Ovary (tissue), 9 donors: Measurements from ENCODE around the gene ANGPTL7. TPM values are rescaled to one million over a fixed set of nuclear protein-coding genes. Genes with fewer than 3 reads are reported as not detected.

Experiments
- DNase-seq, 5 donors: peaks; one replicate each; pipeline ENCODE4 v3.0.0-alpha.2; 2019 to 2020
- H3K27ac ChIP-seq, 2 donors: fragments of 200-600 bp; one replicate each; pipeline versions ENCODE4 v1.5.1 to v1.8.0; 2019 to 2022
- H3K27me3 ChIP-seq: fragments of 200-600 bp; one replicate; pipeline ENCODE4 v1.8.0; 2022
- H3K36me3 ChIP-seq: fragments of 200-600 bp; sonication (generic); one replicate; pipeline ENCODE4 v1.5.1; 2019
- H3K4me1 ChIP-seq: one replicate; pipeline ENCODE4 v1.8.1; 2013; ENCODE audit warnings: mild to moderate bottlenecking, moderate library complexity; ENCODE audit not compliant: insufficient read depth
- H3K4me3 ChIP-seq: fragments of 200-600 bp; sonication (generic); one replicate; pipeline ENCODE4 v1.5.1; 2017
- H3K9me3 ChIP-seq, 2 donors: fragments of 200-600 bp in 1 of 2; sonication (generic) in 1 of 2; one replicate each; pipeline versions ENCODE4 v1.5.1 to v1.8.1; 2013 to 2019; ENCODE audit warnings: mild to moderate bottlenecking in 1 of 2, moderate library complexity in 1 of 2
- CTCF ChIP-seq, 3 donors: fragments of 450-650 bp in 2 of 3; fragments of 200-600 bp in 1 of 3; IDR thresholded peaks; one replicate each; pipeline versions ENCODE4 v1.5.1 to v1.8.0; 2016 to 2022; ENCODE audit warnings: antibody characterized with exemption in 3 of 3, mild to moderate bottlenecking in 1 of 3
- EP300 ChIP-seq: sonication (generic); formaldehyde crosslinking; IDR thresholded peaks from one replicate; pipeline ENCODE4 v1.6.1; 2017; ENCODE audit warnings: antibody characterized with exemption
- POLR2A ChIP-seq: fragments of 450-650 bp; IDR thresholded peaks from one replicate; pipeline ENCODE4 v1.6.1; 2017; ENCODE audit warnings: antibody characterized with exemption, mild to moderate bottlenecking, moderate library complexity
- WGBS, 3 donors: extraction: QIAGEN DNeasy Blood & Tissue Kit in 1 of 3; methylation state at CpG; one replicate each; pipeline versions ENCODE4 v1.1.5 to v1.1.7; 2013 to 2017; 5-methylcytosine and 5-hydroxymethylcytosine counted together
- intact Hi-C, 4 donors: fragments of 100-400 bp; cut with DNase I; formaldehyde crosslinking; loops; one replicate each; pipeline versions ENCODE4 v1.11.0 to v1.15.1; 2022 to 2023
- polyA plus RNA-seq, 2 donors: library from polyadenylated mRNA; stranded (reverse); fragments of 200-250 nt in 1 of 2; fragments of 350-450 nt in 1 of 2; fragmentation: Illumina TruSeq in 1 of 2; extraction: RNeasy Lipid Tissue Mini Kit (QIAGEN cat#74804) in 1 of 2; gene quantifications; one replicate each; pipeline ENCODE4 v1.2.3, GENCODE V29; 2013 to 2014
- total RNA-seq, 7 donors: library from RNA; depleted of rRNA in 2 of 7; stranded (reverse); fragments of >200 nt in 2 of 7; fragmentation: NEBNext Ultra II Directional in 3 of 7; extraction: Animal tissue kit (Norgen Biotek cat#: 25700) in 3 of 7; gene quantifications; one replicate each; pipeline versions ENCODE4 v1.1.0 to v1.2.4, GENCODE V29; 2016 to 2023
- donor health status: DM: no; HTN: no; CAD: no; lungs with moderate emphysema.
- donor health status: DM: no; HTN: no; CAD: no.
- donor health status: Bipolar disorder and iron deficiency.
- donor health status: DM: yes; HTN: yes; CAD: no.
- donor health status: DM: no; HTN: no; CAD: no.
- donor health status: DM: yes; HTN: yes; CAD: no.

The ANGPTL7 gene
- total and polyA plus RNA-seq, 9 donors: 0.08 to 4.8 (median 1.4) TPM; not detected in 2

- WGBS, 3 donors: 91 to 96% (median 93%) methylated on average over 4 of the region's 4 CpGs
- Histone ChIP-seq H3K9me3 (no peaks in the 10 kb centered on the region), H3K4me1 (peaks cover 3% of the 10 kb centered on the region), H3K4me3 (no peak overlapping the region), H3K36me3 (no peaks in the 10 kb centered on the region), H3K27ac (no peak overlapping the region), H3K27me3 (no peaks in the 10 kb centered on the region)
- no peak for DNase-seq
- TF ChIP-seq EP300 (no peak), POLR2A (no peak)
- intact Hi-C loops: no loop called here
Observed at GRCh38 chr1:11211461-11211860, 22.3 kb downstream of the ANGPTL7 start.

GRCh38 chr1:11211925-11212587 is 22.9 kb downstream of the ANGPTL7 start:
- Histone ChIP-seq H3K4me3 (no peak overlapping the region), H3K4me1 (peaks cover 3% of the 10 kb centered on the region), H3K27me3 (no peaks in the 10 kb centered on the region), H3K9me3 (no peaks in the 10 kb centered on the region), H3K36me3 (no peaks in the 10 kb centered on the region), H3K27ac (no peak overlapping the region)
- TF ChIP-seq POLR2A: no peak
- no peak for TF ChIP-seq EP300
- TF ChIP-seq CTCF (IDR thresholded peaks at IDR 0.05): no peak
- intact Hi-C loops: no loop called here
- DNase-seq: no peak
- WGBS, 3 donors: 95 to 97% (median 97%) methylated on average over 12 of the region's 12 CpGs

- peak in 1 of 3 donors; percentile 6 for TF ChIP-seq CTCF (IDR thresholded peaks at IDR 0.05)
- TF ChIP-seq POLR2A: no peak
- Histone ChIP-seq H3K9me3 (no peaks in the 10 kb centered on the region), H3K4me3 (no peak overlapping the region), H3K4me1 (no peaks in the 10 kb centered on the region), H3K27me3 (no peaks in the 10 kb centered on the region), H3K27ac (no peak overlapping the region), H3K36me3 (no peaks in the 10 kb centered on the region)
- intact Hi-C loops: no loop called here
- 61 to 84% (median 71%) methylated on average over 3 of the region's 3 CpGs for WGBS, 3 donors
- DNase-seq: no peak
Observed at GRCh38 chr1:11214698-11215380, 25.7 kb downstream of the ANGPTL7 start.

GRCh38 chr1:11215381-11216005 is 26.3 kb downstream of the ANGPTL7 start:
- intact Hi-C loops: no loop called here
- Histone ChIP-seq H3K4me3 (no peak overlapping the region), H3K9me3 (no peaks in the 10 kb centered on the region), H3K27me3 (no peaks in the 10 kb centered on the region), H3K36me3 (no peaks in the 10 kb centered on the region), H3K27ac (no peak overlapping the region), H3K4me1 (no peaks in the 10 kb centered on the region)
- TF ChIP-seq CTCF (IDR thresholded peaks at IDR 0.05) (no peak), EP300 (no peak), POLR2A (no peak)
- no peak for DNase-seq
- 89 to 96% (median 93%) methylated on average over 2 of the region's 2 CpGs for WGBS, 3 donors

GRCh38 chr1:11216074-11216473 is 26.9 kb downstream of the ANGPTL7 start:
- no peak for TF ChIP-seq POLR2A
- no peak for TF ChIP-seq EP300
- no peak for TF ChIP-seq CTCF (IDR thresholded peaks at IDR 0.05)
- Histone ChIP-seq H3K4me1 (no peaks in the 10 kb centered on the region), H3K27ac (no peak overlapping the region), H3K36me3 (no peaks in the 10 kb centered on the region), H3K27me3 (no peaks in the 10 kb centered on the region), H3K9me3 (no peaks in the 10 kb centered on the region), H3K4me3 (no peak overlapping the region)
- no peak for DNase-seq
- intact Hi-C loops: no loop called here
- WGBS, 3 donors: 95 to 100% (median 98%) methylated on average over 1 of the region's 1 CpG
